Neural cell (in vitro differentiated cells): Measurements from ENCODE around the gene MKRN2. TPM values are rescaled to one million over a fixed set of nuclear protein-coding genes. Genes with fewer than 3 reads are reported as not detected.

ENCODE experiments used
- H2AFZ ChIP-seq: fragments of 200-600, 300-800 bp; sonication (generic), shearing (Covaris generic); 2 replicates; pipeline ENCODE4 v1.6.0; 2014; ENCODE audit warnings: low read depth, mild to moderate bottlenecking, antibody characterized with exemption, low read length, moderate library complexity
- H3F3A ChIP-seq: fragments of 200-600 bp; shearing (Covaris generic); 2 replicates; pipeline ENCODE4 v1.6.1; 2016; ENCODE audit warnings: mild to moderate bottlenecking, moderate library complexity, mixed read lengths, antibody characterized with exemption, low read length; ENCODE audit not compliant: insufficient read depth, poor library complexity, severe bottlenecking
- H3K27ac ChIP-seq: fragments of 200-600, 300-800 bp; sonication (generic), shearing (Covaris generic); 2 replicates; pipeline ENCODE4 v1.5.1; 2014; ENCODE audit warnings: mild to moderate bottlenecking, low read length, moderate library complexity
- H3K27me3 ChIP-seq: fragments of 300-800, 200-600 bp; sonication (generic), shearing (Covaris generic); 2 replicates; pipeline ENCODE4 v1.6.0; 2014; ENCODE audit warnings: mild to moderate bottlenecking, low read depth, low read length, moderate library complexity; ENCODE audit not compliant: insufficient read depth
- H3K36me3 ChIP-seq: fragments of 300-800, 200-600 bp; sonication (generic), shearing (Covaris generic); 2 replicates; pipeline ENCODE4 v1.5.1; 2014; ENCODE audit warnings: mild to moderate bottlenecking, antibody characterized with exemption, low read length, moderate library complexity; ENCODE audit not compliant: insufficient read depth
- H3K4me2 ChIP-seq: fragments of 300-800, 200-600 bp; sonication (generic), shearing (Covaris generic); 2 replicates; pipeline ENCODE4 v1.6.0; 2014; ENCODE audit warnings: mild to moderate bottlenecking, low read length
- H3K4me3 ChIP-seq: fragments of 300-800, 200-600 bp; sonication (generic), shearing (Covaris generic); 2 replicates; pipeline ENCODE4 v1.5.1; 2014; ENCODE audit warnings: mild to moderate bottlenecking, low read length, moderate library complexity
- H3K79me2 ChIP-seq: fragments of 200-600 bp; shearing (Covaris generic); replicated peaks from 2 replicates; pipeline ENCODE4 v1.6.0; 2014; ENCODE audit warnings: mild to moderate bottlenecking, low read length, moderate library complexity; ENCODE audit not compliant: insufficient read depth
- H3K9ac ChIP-seq: fragments of 300-800, 200-600 bp; sonication (generic), shearing (Covaris generic); 2 replicates; pipeline ENCODE4 v1.6.1; 2016; ENCODE audit warnings: mild to moderate bottlenecking, low read length, mixed read lengths
- H3K9me2 ChIP-seq: fragments of 200-600 bp; shearing (Covaris generic); 2 replicates; pipeline ENCODE4 v1.6.1; 2016; ENCODE audit warnings: mild to moderate bottlenecking, low read length, mixed read lengths; ENCODE audit not compliant: insufficient read depth
- H3K9me3 ChIP-seq: fragments of 200-600, 300-800 bp; sonication (generic), shearing (Covaris generic); 2 replicates; pipeline ENCODE4 v1.6.1; 2016; ENCODE audit warnings: mild to moderate bottlenecking, mixed run types, low read length, moderate library complexity, mixed read lengths
- H4K20me1 ChIP-seq: fragments of 200-600 bp; shearing (Covaris generic); 2 replicates; pipeline ENCODE4 v1.6.1; 2016; ENCODE audit warnings: mild to moderate bottlenecking, mixed run types; ENCODE audit not compliant: insufficient read depth
- EP300 ChIP-seq: fragments of 450-650 bp; conservative IDR thresholded peaks from 2 replicates; pipeline ENCODE4 v1.6.1; 2014; ENCODE audit warnings: antibody characterized with exemption, mild to moderate bottlenecking, moderate library complexity; ENCODE audit not compliant: poor library complexity, severe bottlenecking
- EZH2 ChIP-seq: fragments of 200-600, 300-800 bp; shearing (Covaris generic), sonication (generic); IDR thresholded peaks from 2 replicates; pipeline ENCODE4 v1.6.1; 2014; ENCODE audit warnings: antibody characterized with exemption, low read length, borderline replicate concordance, mild to moderate bottlenecking; ENCODE audit not compliant: insufficient read depth, poor library complexity, severe bottlenecking
- MXI1 ChIP-seq: fragments of 450-650 bp; conservative IDR thresholded peaks from 2 replicates; pipeline ENCODE4 v1.6.1; 2014; ENCODE audit warnings: antibody characterized with exemption, mild to moderate bottlenecking; ENCODE audit not compliant: poor library complexity, severe bottlenecking
- POLR2AphosphoS5 ChIP-seq: IDR thresholded peaks from 2 replicates; pipeline ENCODE4 v1.6.1; 2012
- RAD21 ChIP-seq: fragments of 450-650 bp; conservative IDR thresholded peaks from 2 replicates; pipeline ENCODE4 v1.6.1; 2014; ENCODE audit warnings: antibody characterized with exemption, mild to moderate bottlenecking, moderate library complexity
- SMC3 ChIP-seq: fragments of 450-650 bp; conservative IDR thresholded peaks from 2 replicates; pipeline ENCODE4 v1.6.1; 2014; ENCODE audit warnings: antibody characterized with exemption, mild to moderate bottlenecking, moderate library complexity; ENCODE audit not compliant: poor library complexity
- TAF1 ChIP-seq: IDR thresholded peaks from 2 replicates; pipeline ENCODE4 v1.6.1; 2012; ENCODE audit warnings: low read depth
- polyA plus RNA-seq: library from polyadenylated mRNA; depleted of rRNA; stranded (reverse); fragments of >200 nt; gene quantifications from 2 replicates; pipeline ENCODE4 v1.2.3, GENCODE V29; 2014
- TF ChIP-seq, protein P1 (sequence below): fragments of 450-650 bp; IDR thresholded peaks from 2 replicates; pipeline ENCODE4 v1.5.1; 2014; ENCODE audit warnings: antibody characterized with exemption, mild to moderate bottlenecking, moderate library complexity; ENCODE audit not compliant: poor library complexity, severe bottlenecking
- TF ChIP-seq, protein P2 (sequence below): IDR thresholded peaks from 2 replicates; pipeline ENCODE4 v1.6.1; 2012; ENCODE audit warnings: borderline replicate concordance

The MKRN2 gene
- polyA plus RNA-seq, 1 donor from 2014 or later, result 47.6 TPM

DNA sequence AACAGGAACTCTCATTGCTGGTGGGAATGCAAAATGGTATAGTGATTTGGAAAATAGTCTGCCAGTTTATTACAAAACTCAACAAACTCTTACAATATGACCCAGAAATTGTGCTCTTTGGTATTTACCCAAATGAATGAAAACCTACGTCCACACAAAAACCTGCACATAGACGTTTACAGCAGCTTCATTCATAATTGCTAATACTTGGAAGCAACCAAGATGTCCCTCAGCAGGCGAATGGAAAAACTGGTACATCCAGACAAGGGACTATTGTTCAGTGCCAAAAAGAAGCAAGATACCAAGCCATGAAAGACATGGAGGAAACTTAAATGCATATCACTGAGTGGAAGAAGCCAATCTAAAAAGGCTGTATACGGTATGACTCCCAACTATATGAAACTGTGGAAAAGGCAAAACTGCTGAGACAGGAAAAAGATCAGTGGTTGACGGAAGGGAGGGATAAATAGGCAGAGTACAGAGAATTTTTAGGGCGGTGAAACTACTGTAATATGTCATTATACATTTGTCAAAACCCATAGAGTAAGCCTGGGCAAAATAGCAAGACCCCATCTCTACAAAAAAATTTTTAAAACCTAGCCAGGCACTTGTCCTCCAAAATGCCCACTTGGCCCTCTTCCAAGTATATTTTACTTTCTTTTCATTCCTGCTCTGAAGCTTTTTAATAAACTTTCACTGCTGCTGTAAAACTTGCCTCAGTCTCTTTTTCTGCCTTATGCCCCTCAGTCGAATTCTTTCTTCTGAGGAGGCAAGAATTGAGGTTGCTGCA is 6.7 kb upstream of the MKRN2 start:
- Histone ChIP-seq H3K4me2 (no peak overlapping the region), H4K20me1 (no peaks in the 10 kb centered on the region), H3K9ac (no peak overlapping the region), H3K9me2 (no peaks in the 10 kb centered on the region), H3K4me3 (no peak overlapping the region), H3F3A (no peaks in the 10 kb centered on the region), H3K9me3 (no peaks in the 10 kb centered on the region), H3K27me3 (no peaks in the 10 kb centered on the region), H3K27ac (no peak overlapping the region), H3K36me3 (no peaks in the 10 kb centered on the region), H2AFZ (no peak overlapping the region), H3K79me2 (no peaks in the 10 kb centered on the region)
- no peak for TF ChIP-seq MXI1
- no peak for TF ChIP-seq RAD21
- TF ChIP-seq, protein P1, sequence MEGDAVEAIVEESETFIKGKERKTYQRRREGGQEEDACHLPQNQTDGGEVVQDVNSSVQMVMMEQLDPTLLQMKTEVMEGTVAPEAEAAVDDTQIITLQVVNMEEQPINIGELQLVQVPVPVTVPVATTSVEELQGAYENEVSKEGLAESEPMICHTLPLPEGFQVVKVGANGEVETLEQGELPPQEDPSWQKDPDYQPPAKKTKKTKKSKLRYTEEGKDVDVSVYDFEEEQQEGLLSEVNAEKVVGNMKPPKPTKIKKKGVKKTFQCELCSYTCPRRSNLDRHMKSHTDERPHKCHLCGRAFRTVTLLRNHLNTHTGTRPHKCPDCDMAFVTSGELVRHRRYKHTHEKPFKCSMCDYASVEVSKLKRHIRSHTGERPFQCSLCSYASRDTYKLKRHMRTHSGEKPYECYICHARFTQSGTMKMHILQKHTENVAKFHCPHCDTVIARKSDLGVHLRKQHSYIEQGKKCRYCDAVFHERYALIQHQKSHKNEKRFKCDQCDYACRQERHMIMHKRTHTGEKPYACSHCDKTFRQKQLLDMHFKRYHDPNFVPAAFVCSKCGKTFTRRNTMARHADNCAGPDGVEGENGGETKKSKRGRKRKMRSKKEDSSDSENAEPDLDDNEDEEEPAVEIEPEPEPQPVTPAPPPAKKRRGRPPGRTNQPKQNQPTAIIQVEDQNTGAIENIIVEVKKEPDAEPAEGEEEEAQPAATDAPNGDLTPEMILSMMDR, result no peak
- no peak for TF ChIP-seq EZH2
- TF ChIP-seq, protein P2, sequence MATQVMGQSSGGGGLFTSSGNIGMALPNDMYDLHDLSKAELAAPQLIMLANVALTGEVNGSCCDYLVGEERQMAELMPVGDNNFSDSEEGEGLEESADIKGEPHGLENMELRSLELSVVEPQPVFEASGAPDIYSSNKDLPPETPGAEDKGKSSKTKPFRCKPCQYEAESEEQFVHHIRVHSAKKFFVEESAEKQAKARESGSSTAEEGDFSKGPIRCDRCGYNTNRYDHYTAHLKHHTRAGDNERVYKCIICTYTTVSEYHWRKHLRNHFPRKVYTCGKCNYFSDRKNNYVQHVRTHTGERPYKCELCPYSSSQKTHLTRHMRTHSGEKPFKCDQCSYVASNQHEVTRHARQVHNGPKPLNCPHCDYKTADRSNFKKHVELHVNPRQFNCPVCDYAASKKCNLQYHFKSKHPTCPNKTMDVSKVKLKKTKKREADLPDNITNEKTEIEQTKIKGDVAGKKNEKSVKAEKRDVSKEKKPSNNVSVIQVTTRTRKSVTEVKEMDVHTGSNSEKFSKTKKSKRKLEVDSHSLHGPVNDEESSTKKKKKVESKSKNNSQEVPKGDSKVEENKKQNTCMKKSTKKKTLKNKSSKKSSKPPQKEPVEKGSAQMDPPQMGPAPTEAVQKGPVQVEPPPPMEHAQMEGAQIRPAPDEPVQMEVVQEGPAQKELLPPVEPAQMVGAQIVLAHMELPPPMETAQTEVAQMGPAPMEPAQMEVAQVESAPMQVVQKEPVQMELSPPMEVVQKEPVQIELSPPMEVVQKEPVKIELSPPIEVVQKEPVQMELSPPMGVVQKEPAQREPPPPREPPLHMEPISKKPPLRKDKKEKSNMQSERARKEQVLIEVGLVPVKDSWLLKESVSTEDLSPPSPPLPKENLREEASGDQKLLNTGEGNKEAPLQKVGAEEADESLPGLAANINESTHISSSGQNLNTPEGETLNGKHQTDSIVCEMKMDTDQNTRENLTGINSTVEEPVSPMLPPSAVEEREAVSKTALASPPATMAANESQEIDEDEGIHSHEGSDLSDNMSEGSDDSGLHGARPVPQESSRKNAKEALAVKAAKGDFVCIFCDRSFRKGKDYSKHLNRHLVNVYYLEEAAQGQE, result no peak
- TF ChIP-seq SMC3, result no peak
- TF ChIP-seq POLR2AphosphoS5, result no peak
- TF ChIP-seq TAF1, result no peak
- TF ChIP-seq EP300, result no peak

DNA sequence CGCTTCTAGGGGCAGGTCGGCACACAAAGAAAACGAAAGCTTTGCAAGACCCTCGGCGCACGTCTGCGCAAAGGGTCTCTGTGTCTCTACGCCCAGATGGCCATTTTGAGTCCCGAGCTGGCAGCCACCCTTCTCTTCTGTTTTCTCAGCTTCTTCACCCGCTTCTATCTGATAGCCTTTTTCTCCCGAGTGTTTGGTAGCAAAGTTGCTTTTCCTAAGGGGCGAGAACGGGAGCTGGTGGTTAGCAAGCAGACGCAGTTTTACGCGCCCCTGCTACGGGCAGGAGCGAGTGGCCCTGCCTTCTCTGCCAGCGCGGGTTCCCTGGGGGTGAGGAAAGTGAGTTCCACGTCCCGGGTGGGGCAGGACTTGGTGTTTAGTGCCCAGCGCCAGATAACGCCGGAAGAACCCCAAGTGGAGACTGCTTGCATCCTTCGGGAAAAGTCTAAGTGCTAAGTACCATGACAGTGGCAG is 2.9 kb upstream of the MKRN2 start:
- Histone ChIP-seq H3K27me3 (no peaks in the 10 kb centered on the region), H2AFZ (no peak overlapping the region), H3K4me3 (no peak overlapping the region), H3K4me2 (no peak overlapping the region), H3K36me3 (no peaks in the 10 kb centered on the region), H3F3A (no peaks in the 10 kb centered on the region), H4K20me1 (no peaks in the 10 kb centered on the region), H3K27ac (no peak overlapping the region), H3K79me2 (peaks cover 16% of the 10 kb centered on the region), H3K9me2 (no peaks in the 10 kb centered on the region), H3K9ac (no peak overlapping the region), H3K9me3 (no peaks in the 10 kb centered on the region)
- TF ChIP-seq MXI1 (no peak), SMC3 (no peak), RAD21 (no peak), POLR2AphosphoS5 (no peak), TAF1 (no peak), EZH2 (no peak), EP300 (no peak)
- TF ChIP-seq, protein P2, result no peak
- TF ChIP-seq, protein P1, result no peak
